ENCODE data around the gene FCRL5.

FCRL5 gene

DNA sequence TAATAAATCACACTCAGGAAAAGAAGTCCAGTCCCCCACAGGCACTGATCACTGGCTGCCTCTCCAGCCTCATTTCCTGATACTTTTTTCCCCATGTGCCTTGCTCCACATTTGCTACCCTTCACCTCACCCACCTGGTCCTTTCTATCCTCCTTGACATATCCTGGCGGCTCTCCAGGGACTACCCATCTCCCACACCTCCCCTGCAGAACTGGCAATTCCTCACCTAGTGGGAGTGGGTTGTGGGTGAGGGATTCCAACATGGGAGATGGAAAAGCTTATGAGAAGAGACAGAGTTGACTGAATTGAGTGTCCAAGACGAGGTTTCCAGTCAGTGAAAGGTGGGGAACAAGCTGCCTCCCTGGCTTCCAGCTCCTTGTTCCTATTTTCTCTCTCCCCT is 69.6 kb downstream of the FCRL5 start:
- no peak overlapping the region for H3K4me3 ChIP-seq (ENCODE audit: low read length in 2 of 2)
- no peak overlapping the region for H3K4ac ChIP-seq (ENCODE audit: low read length)
- no peak overlapping the region for H3K4me2 ChIP-seq (ENCODE audit: insufficient read depth, low read length, poor library complexity, severe bottlenecking)
- H3K27me3 ChIP-seq (ENCODE audit: control insufficient read depth in 3 of 3, insufficient read depth in 3 of 3, low read depth in 1 of 3, low read length in 3 of 3) = no peaks in the 10 kb centered on the region
- no CpG with 5 or more reads among the region's 2 CpGs for WGBS, 2 donors (ENCODE audit: extremely low coverage in 2 of 2, insufficient read length in 2 of 2, insufficient replicate concordance in 1 of 2)
- H3K36me3 ChIP-seq (replicated peaks in 1 of 2; ENCODE audit: control insufficient read depth in 2 of 2, insufficient read depth in 2 of 2, low read length in 2 of 2) = no peaks in the 10 kb centered on the region
- H3K18ac ChIP-seq (ENCODE audit: low read length) = no peak overlapping the region
- no peak overlapping the region for H4K91ac ChIP-seq (ENCODE audit: low read depth, low read length, poor library complexity)
- no peak overlapping the region for H2BK5ac ChIP-seq (ENCODE audit: low read length)
- no peaks in the 10 kb centered on the region for H3K4me1 ChIP-seq (ENCODE audit: control insufficient read depth in 2 of 2, insufficient read depth in 1 of 2, low read depth in 1 of 2, low read length in 2 of 2)
- H2BK15ac ChIP-seq (ENCODE audit: low read length) = no peak overlapping the region
- H3K14ac ChIP-seq (ENCODE audit: low read length) = no peak overlapping the region
- H3K27ac ChIP-seq (replicated peaks; ENCODE audit: low read length) = no peak overlapping the region
- no peaks in the 10 kb centered on the region for H3K79me1 ChIP-seq (ENCODE audit: low read depth, low read length)
- no peak overlapping the region for H2BK120ac ChIP-seq (ENCODE audit: low read depth, low read length)
- no peak for DNase-seq (ENCODE audit: low spot score)
- H4K8ac ChIP-seq (ENCODE audit: low read depth, low read length) = no peak overlapping the region
- no peak overlapping the region for H3K9ac ChIP-seq (ENCODE audit: low read depth, low read length, poor library complexity)
- no peak overlapping the region for H3K23ac ChIP-seq (ENCODE audit: low read depth, low read length, poor library complexity)
- H3K9me3 ChIP-seq (replicated peaks in 1 of 2; ENCODE audit: control insufficient read depth in 2 of 2, insufficient read depth in 1 of 2, low read depth in 1 of 2, low read length in 2 of 2) = peaks cover 0 to 8% of the 10 kb centered on the region in 2 donors
- no peak overlapping the region for H2AK5ac ChIP-seq (ENCODE audit: low read depth, low read length)
- H2AFZ ChIP-seq (ENCODE audit: low read length) = no peak overlapping the region
- H2BK12ac ChIP-seq (ENCODE audit: low read length) = no peak overlapping the region

DNA sequence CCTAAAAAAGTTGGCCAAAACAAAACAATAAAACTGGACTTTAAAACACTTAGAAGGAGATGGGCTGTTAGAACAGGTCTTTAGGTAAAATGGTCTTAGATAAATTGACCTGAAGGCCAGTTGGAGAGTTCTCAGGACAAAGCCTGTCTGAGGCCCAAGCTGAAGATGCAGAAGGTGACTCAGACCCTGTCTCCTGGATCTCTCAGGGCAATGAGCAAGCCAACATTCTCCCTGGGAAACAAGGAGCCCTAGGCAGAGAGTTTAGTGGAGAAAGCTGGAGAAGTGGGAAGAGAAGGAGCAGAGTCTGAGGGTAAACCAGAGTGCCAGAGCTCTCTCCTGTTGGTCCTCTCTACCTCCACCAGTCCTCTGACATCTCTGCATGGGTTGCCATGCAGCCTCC is 70.1 kb downstream of the FCRL5 start:
- Histone ChIP-seq H3K4me3 (ENCODE audit: low read length in 2 of 2) (no peak overlapping the region), H2BK12ac (ENCODE audit: low read length) (no peak overlapping the region), H4K91ac (ENCODE audit: low read depth, low read length, poor library complexity) (no peak overlapping the region), H3K79me1 (ENCODE audit: low read depth, low read length) (no peaks in the 10 kb centered on the region), H3K4me1 (ENCODE audit: control insufficient read depth in 2 of 2, insufficient read depth in 1 of 2, low read depth in 1 of 2, low read length in 2 of 2) (no peaks in the 10 kb centered on the region), H2BK15ac (ENCODE audit: low read length) (no peak overlapping the region), H2BK120ac (ENCODE audit: low read depth, low read length) (no peak overlapping the region), H3K27ac (replicated peaks; ENCODE audit: low read length) (no peak overlapping the region), H3K4ac (ENCODE audit: low read length) (no peak overlapping the region), H2BK5ac (ENCODE audit: low read length) (no peak overlapping the region), H3K18ac (ENCODE audit: low read length) (no peak overlapping the region), H3K23ac (ENCODE audit: low read depth, low read length, poor library complexity) (no peak overlapping the region), H2AK5ac (ENCODE audit: low read depth, low read length) (no peak overlapping the region), H3K9me3 (replicated peaks in 1 of 2; ENCODE audit: control insufficient read depth in 2 of 2, insufficient read depth in 1 of 2, low read depth in 1 of 2, low read length in 2 of 2) (peaks cover 0 to 8% of the 10 kb centered on the region in 2 donors), H3K36me3 (replicated peaks in 1 of 2; ENCODE audit: control insufficient read depth in 2 of 2, insufficient read depth in 2 of 2, low read length in 2 of 2) (no peaks in the 10 kb centered on the region), H4K8ac (ENCODE audit: low read depth, low read length) (no peak overlapping the region), H3K4me2 (ENCODE audit: insufficient read depth, low read length, poor library complexity, severe bottlenecking) (no peak overlapping the region), H3K27me3 (ENCODE audit: control insufficient read depth in 3 of 3, insufficient read depth in 3 of 3, low read depth in 1 of 3, low read length in 3 of 3) (no peaks in the 10 kb centered on the region), H2AFZ (ENCODE audit: low read length) (no peak overlapping the region), H3K14ac (ENCODE audit: low read length) (no peak overlapping the region), H3K9ac (ENCODE audit: low read depth, low read length, poor library complexity) (no peak overlapping the region)
- DNase-seq (ENCODE audit: low spot score) = no peak

DNA sequence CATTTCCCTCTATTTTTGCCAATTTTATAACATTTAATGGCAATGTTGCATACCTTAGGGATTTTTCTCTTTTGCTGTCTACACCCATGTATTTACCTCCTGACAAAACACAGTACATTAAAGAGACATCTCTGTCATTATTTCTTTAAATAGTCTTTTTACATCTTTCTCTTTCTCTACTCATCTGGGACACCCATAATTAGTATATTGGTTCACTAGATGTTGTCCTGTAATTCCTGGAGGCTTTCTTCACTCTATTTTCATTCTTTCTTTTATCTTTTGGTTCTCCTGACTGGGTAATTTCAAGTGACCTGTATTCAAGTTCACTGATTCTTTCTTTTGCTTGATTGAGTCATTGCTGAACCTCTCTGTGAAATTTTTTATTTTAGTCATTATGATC is 74.3 kb downstream of the FCRL5 start:
- DNase-seq (ENCODE audit: low spot score) = no peak
- H3K27ac ChIP-seq (replicated peaks; ENCODE audit: low read length) = no peak overlapping the region

DNA sequence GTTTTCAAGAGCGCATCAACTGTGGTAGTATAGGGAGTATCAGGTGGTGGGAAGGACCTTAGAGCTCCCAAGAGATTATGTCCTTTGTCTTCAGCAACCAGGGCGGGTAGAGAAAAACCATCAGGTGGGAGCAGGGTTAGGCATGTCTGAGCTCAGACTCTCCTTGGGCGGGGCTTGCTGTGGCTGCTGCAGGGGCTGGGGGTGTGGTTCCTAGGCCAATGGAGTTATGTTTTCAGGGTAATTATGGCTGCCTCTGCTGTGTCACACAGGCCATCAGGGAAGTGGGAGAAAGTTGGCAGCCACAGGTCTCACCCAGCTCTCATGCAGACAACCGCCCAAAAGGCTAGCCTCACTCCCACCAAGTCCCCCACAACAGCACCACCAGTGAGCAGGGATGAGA is 74.9 kb downstream of the FCRL5 start:
- Histone ChIP-seq H3K9ac (ENCODE audit: low read depth, low read length, poor library complexity) (no peak overlapping the region), H3K4me1 (ENCODE audit: control insufficient read depth in 2 of 2, insufficient read depth in 1 of 2, low read depth in 1 of 2, low read length in 2 of 2) (no peaks in the 10 kb centered on the region), H3K14ac (ENCODE audit: low read length) (no peak overlapping the region), H3K27me3 (ENCODE audit: control insufficient read depth in 3 of 3, insufficient read depth in 3 of 3, low read depth in 1 of 3, low read length in 3 of 3) (no peaks in the 10 kb centered on the region), H2AK5ac (ENCODE audit: low read depth, low read length) (no peak overlapping the region), H3K9me3 (replicated peaks in 1 of 2; ENCODE audit: control insufficient read depth in 2 of 2, insufficient read depth in 1 of 2, low read depth in 1 of 2, low read length in 2 of 2) (peaks cover 0 to 11% of the 10 kb centered on the region in 2 donors), H2BK12ac (ENCODE audit: low read length) (no peak overlapping the region), H4K91ac (ENCODE audit: low read depth, low read length, poor library complexity) (no peak overlapping the region), H3K4me2 (ENCODE audit: insufficient read depth, low read length, poor library complexity, severe bottlenecking) (no peak overlapping the region), H3K27ac (replicated peaks; ENCODE audit: low read length) (no peak overlapping the region), H3K18ac (ENCODE audit: low read length) (no peak overlapping the region), H3K79me1 (ENCODE audit: low read depth, low read length) (no peaks in the 10 kb centered on the region), H3K23ac (ENCODE audit: low read depth, low read length, poor library complexity) (no peak overlapping the region), H2AFZ (ENCODE audit: low read length) (no peak overlapping the region), H2BK5ac (ENCODE audit: low read length) (no peak overlapping the region), H2BK15ac (ENCODE audit: low read length) (no peak overlapping the region), H3K36me3 (replicated peaks in 1 of 2; ENCODE audit: control insufficient read depth in 2 of 2, insufficient read depth in 2 of 2, low read length in 2 of 2) (no peaks in the 10 kb centered on the region), H2BK120ac (ENCODE audit: low read depth, low read length) (no peak overlapping the region), H3K4me3 (ENCODE audit: low read length in 2 of 2) (no peak overlapping the region), H4K8ac (ENCODE audit: low read depth, low read length) (no peak overlapping the region), H3K4ac (ENCODE audit: low read length) (no peak overlapping the region)
- WGBS, 2 donors (ENCODE audit: extremely low coverage in 2 of 2, insufficient read length in 2 of 2, insufficient replicate concordance in 1 of 2) = no CpG with 5 or more reads among the region's 4 CpGs
- DNase-seq (ENCODE audit: low spot score) = no peak

More for the DNA sequence above, 74.3 kb downstream of the FCRL5 start:
- H3K18ac ChIP-seq (ENCODE audit: low read length) = no peak overlapping the region
- no peak overlapping the region for H3K14ac ChIP-seq (ENCODE audit: low read length)
- H4K91ac ChIP-seq (ENCODE audit: low read depth, low read length, poor library complexity) = no peak overlapping the region
- no peak overlapping the region for H2AFZ ChIP-seq (ENCODE audit: low read length)
- H3K4me1 ChIP-seq (ENCODE audit: control insufficient read depth in 2 of 2, insufficient read depth in 1 of 2, low read depth in 1 of 2, low read length in 2 of 2) = no peaks in the 10 kb centered on the region
- no peak overlapping the region for H4K8ac ChIP-seq (ENCODE audit: low read depth, low read length)
- H3K9ac ChIP-seq (ENCODE audit: low read depth, low read length, poor library complexity) = no peak overlapping the region
- no peak overlapping the region for H2BK120ac ChIP-seq (ENCODE audit: low read depth, low read length)
- no peak overlapping the region for H2BK5ac ChIP-seq (ENCODE audit: low read length)
- H3K4me3 ChIP-seq (ENCODE audit: low read length in 2 of 2) = no peak overlapping the region
- no peak overlapping the region for H2AK5ac ChIP-seq (ENCODE audit: low read depth, low read length)
- H2BK15ac ChIP-seq (ENCODE audit: low read length) = no peak overlapping the region
- H3K9me3 ChIP-seq (replicated peaks in 1 of 2; ENCODE audit: control insufficient read depth in 2 of 2, insufficient read depth in 1 of 2, low read depth in 1 of 2, low read length in 2 of 2) = peaks cover 0 to 11% of the 10 kb centered on the region in 2 donors
- H3K4ac ChIP-seq (ENCODE audit: low read length) = no peak overlapping the region
- no peak overlapping the region for H3K4me2 ChIP-seq (ENCODE audit: insufficient read depth, low read length, poor library complexity, severe bottlenecking)
- H3K79me1 ChIP-seq (ENCODE audit: low read depth, low read length) = no peaks in the 10 kb centered on the region
- no peaks in the 10 kb centered on the region for H3K27me3 ChIP-seq (ENCODE audit: control insufficient read depth in 3 of 3, insufficient read depth in 3 of 3, low read depth in 1 of 3, low read length in 3 of 3)
- H2BK12ac ChIP-seq (ENCODE audit: low read length) = no peak overlapping the region
- H3K23ac ChIP-seq (ENCODE audit: low read depth, low read length, poor library complexity) = no peak overlapping the region
- H3K36me3 ChIP-seq (replicated peaks in 1 of 2; ENCODE audit: control insufficient read depth in 2 of 2, insufficient read depth in 2 of 2, low read length in 2 of 2) = no peaks in the 10 kb centered on the region

Data from neuronal stem cell (in vitro differentiated cells).